Rectal smooth muscle tissue (tissue), 1 donor: ENCODE measurements around the gene ZNF554.
"Not testable (repeated sequence)": the region's sequence is repeated elsewhere in the genome, so short reads cannot be mapped to it uniquely, and the experiment has no call there.

Source experiments
- H3K27ac ChIP-seq: one replicate; pipeline ENCODE4 v1.7.0; 2013; ENCODE audit warnings: low read depth, low read length, inconsistent platforms
- H3K27me3 ChIP-seq: one replicate; pipeline ENCODE4 v1.7.0; 2013; ENCODE audit warnings: low read length; ENCODE audit not compliant: control insufficient read depth, insufficient read depth
- H3K36me3 ChIP-seq: one replicate; pipeline ENCODE4 v1.7.0; 2013; ENCODE audit warnings: low read length; ENCODE audit not compliant: control insufficient read depth, insufficient read depth
- H3K4me1 ChIP-seq: one replicate; pipeline ENCODE4 v1.7.0; 2013; ENCODE audit warnings: low read length; ENCODE audit not compliant: control insufficient read depth, insufficient read depth
- H3K4me3 ChIP-seq: one replicate; pipeline ENCODE4 v1.7.0; 2013; ENCODE audit warnings: low read length
- H3K9ac ChIP-seq: one replicate; pipeline ENCODE4 v1.7.0; 2013; ENCODE audit warnings: low read length

The ZNF554 gene

DNA sequence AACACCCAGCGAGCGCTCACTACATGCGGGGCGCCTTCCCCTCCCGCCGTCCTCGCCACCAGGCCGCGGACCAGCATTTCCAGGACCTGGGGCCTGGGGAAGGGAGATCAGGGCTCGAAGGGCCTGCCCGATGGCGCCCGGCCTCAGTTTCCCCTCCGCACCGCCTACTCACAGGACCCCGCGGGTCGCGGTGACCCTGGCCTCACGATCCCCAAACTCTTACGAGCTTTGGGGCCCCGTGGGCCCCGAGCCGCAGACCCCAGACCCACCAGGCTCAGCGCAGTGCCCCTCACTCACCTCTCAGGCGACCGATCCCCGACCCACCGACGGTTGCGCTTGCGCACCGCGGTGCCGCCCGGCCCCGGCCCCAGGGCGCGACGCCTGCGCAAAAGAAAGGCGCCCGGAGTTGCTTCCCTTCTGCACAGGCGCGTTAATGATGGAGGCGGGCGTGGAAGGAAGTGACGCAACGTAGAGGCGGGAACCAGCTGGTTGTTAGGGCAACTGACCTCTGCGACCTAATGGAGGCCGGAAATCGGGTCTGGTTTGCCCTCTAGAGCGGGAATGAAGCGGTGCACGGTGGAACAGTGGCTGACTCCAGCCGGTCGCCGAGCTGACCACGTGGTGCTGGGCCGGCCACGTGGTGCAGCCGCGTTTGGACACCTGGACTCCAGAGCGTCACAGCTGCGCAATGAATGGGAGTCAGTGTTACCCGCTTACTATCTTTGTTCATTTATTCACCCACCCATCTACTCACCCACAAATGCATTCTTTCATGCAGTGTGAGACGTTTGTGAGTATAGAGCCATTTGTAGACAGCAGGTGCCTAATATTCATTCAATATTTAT lies 36.5 kb upstream of the ZNF554 start, which contains the start of gene SGTA:
TSS of gene SGTA (minus strand) at position 338 of the 845 bp plus-strand sequence. CDS start 14,205 bp downstream, outside the sequence.
- H3K27me3 ChIP-seq = no peaks in the 10 kb centered on the region
- H3K36me3 ChIP-seq = no peaks in the 10 kb centered on the region
- peak within 1 kb of the TSS; percentile 72 for H3K9ac ChIP-seq
- H3K4me1 ChIP-seq = peaks cover 14% of the 10 kb centered on the region
- H3K4me3 ChIP-seq = peak within 1 kb of the TSS; percentile 95
- H3K27ac ChIP-seq = peak within 1 kb of the TSS; percentile 81

GRCh38 chr19:2783781-2784145 lies 35.9 kb upstream of the ZNF554 start:
- Histone ChIP-seq H3K36me3 (no peaks in the 10 kb centered on the region), H3K27me3 (no peaks in the 10 kb centered on the region), H3K4me3 (peak overlapping the region; percentile 56), H3K27ac (peak overlapping the region; percentile 72), H3K9ac (no peak overlapping the region), H3K4me1 (peaks cover 14% of the 10 kb centered on the region)

- H3K36me3 ChIP-seq = peaks cover under 1% of the 10 kb centered on the region
- H3K27me3 ChIP-seq = no peaks in the 10 kb centered on the region
- peak within 1 kb of the TSS; percentile 80 for H3K4me3 ChIP-seq
- peak within 1 kb of the TSS; percentile 68 for H3K27ac ChIP-seq
- peaks cover 14% of the 10 kb centered on the region for H3K4me1 ChIP-seq
- peak within 1 kb of the TSS; percentile 43 for H3K9ac ChIP-seq
Measured at GRCh38 chr19:2785244-2785997, 34.2 kb upstream of the ZNF554 start, which contains the start of gene THOP1. TSS of gene THOP1 (plus strand) at chr19:2785503. CDS start at chr19:2785663, 160 bp downstream.

GRCh38 chr19:2787115-2787514 lies 32.6 kb upstream of the ZNF554 start:
- no peaks in the 10 kb centered on the region for H3K27me3 ChIP-seq
- no peak overlapping the region for H3K4me3 ChIP-seq
- H3K27ac ChIP-seq = no peak overlapping the region
- H3K36me3 ChIP-seq = peaks cover 7% of the 10 kb centered on the region
- H3K4me1 ChIP-seq = peaks cover 11% of the 10 kb centered on the region
- no peak overlapping the region for H3K9ac ChIP-seq

- no peaks in the 10 kb centered on the region for H3K27me3 ChIP-seq
- peaks cover 7% of the 10 kb centered on the region for H3K36me3 ChIP-seq
- H3K4me1 ChIP-seq = peaks cover 7% of the 10 kb centered on the region
- no peak overlapping the region for H3K4me3 ChIP-seq
- no peak overlapping the region for H3K9ac ChIP-seq
- no peak overlapping the region for H3K27ac ChIP-seq
Measured at GRCh38 chr19:2788237-2788636, 31.4 kb upstream of the ZNF554 start.

GRCh38 chr19:2790194-2790556 lies 29.5 kb upstream of the ZNF554 start:
- H3K27ac ChIP-seq = no peak overlapping the region
- peaks cover 7% of the 10 kb centered on the region for H3K36me3 ChIP-seq
- H3K4me1 ChIP-seq = peaks cover 4% of the 10 kb centered on the region
- no peaks in the 10 kb centered on the region for H3K27me3 ChIP-seq
- H3K9ac ChIP-seq = no peak overlapping the region
- H3K4me3 ChIP-seq = no peak overlapping the region

DNA sequence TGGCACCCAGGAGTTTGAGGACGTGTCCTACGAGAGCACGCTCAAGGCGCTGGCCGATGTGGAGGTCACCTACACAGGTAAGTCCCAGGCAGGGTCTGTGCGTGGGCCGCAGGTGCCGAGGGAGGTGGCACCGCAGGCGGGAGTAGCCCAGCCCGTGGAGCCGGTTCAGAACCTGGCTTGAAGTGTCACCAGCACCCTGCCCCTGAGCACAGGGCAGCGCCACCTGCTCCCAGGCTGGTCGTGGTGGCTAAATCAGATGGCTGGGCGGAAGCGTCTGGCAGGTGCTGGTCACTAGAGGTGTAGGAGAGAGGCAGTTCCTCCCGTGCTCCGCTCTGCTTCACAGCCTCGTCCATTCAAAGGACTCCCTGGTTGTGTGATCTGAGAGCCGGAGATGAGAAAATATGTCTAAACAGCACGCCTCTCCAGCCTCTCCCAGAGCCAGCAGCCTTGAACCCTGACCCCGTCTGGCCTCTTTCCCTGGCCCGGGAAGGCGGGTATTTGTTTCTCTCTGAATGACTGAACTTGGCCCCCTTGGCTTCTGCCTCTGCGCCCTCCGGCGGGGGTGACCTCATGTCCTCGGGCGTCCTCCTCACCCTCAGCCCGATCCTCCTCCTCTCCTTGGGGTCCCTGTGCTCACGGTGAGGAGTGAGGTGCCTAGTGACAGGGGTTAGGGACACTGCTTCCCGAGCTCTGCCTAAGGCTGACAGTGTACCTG lies 29.0 kb upstream of the ZNF554 start:
- Histone ChIP-seq H3K27ac (no peak overlapping the region), H3K4me1 (peaks cover 3% of the 10 kb centered on the region), H3K27me3 (no peaks in the 10 kb centered on the region), H3K36me3 (peaks cover 7% of the 10 kb centered on the region), H3K9ac (no peak overlapping the region), H3K4me3 (no peak overlapping the region)

DNA sequence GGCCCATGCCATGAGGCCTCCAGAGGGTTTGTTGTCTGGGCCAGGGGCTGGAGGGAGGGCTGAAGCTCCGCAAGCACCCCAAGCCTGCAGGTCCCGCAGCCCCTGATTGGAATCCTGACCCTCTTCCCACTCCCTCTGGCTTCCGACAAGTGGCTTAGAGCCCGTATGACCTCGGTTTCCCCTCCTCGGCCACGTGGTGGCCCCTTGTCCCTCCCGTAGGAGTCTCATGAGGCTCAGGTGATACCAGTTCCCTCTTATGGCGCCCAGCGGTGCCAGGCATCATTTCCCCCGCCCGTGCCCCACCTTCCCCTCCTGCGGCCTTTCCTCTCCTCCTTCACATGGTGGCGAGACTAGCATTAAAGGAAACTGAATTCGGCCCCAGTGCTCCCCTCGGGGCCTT lies 28.2 kb upstream of the ZNF554 start:
- Histone ChIP-seq H3K27ac (no peak overlapping the region), H3K4me1 (no peaks in the 10 kb centered on the region), H3K4me3 (no peak overlapping the region), H3K36me3 (peaks cover 7% of the 10 kb centered on the region), H3K27me3 (no peaks in the 10 kb centered on the region), H3K9ac (no peak overlapping the region)

DNA sequence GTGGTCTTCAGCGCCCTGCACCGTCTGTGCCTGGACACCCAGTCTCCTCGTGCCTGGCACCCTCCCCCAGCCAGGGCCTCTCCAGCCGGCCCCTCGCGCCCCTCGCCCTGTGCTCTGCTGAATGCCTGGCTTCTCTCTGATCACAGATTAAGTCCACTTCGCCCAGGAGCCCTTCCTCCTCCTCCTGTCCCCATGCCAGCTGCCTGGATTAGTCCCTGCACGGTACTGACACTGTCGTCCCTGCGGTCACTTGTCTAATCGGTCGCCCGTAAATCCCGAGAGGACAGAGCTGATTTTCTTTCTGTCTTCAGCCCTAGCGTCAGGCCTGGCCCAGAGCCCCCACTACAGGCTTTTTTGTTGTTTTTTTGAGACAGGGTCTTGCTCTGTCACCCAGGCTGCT lies 27.8 kb upstream of the ZNF554 start:
- Histone ChIP-seq H3K4me3 (no peak overlapping the region), H3K27ac (no peak overlapping the region), H3K4me1 (no peaks in the 10 kb centered on the region), H3K9ac (no peak overlapping the region), H3K36me3 (peaks cover 7% of the 10 kb centered on the region), H3K27me3 (no peaks in the 10 kb centered on the region)

DNA sequence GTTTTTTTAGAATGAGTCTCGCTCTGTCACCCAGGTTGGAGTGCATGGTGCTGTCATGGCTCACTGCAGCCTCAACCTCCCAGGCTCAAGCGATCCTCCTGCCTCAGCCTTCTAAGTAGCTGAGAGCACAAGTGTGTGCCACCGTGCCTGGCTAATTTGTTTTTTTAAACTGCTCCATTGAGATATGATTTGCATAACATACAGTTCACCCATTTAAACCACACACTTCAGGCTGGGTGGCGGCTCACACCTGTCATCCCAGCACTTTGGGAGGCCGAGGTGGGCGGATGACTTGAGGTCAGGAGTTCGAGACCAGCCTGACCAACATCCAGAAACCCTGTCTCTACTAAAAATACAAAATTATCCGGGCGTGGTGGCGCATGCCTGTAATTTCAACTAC lies 27.0 kb upstream of the ZNF554 start:
- not testable (repeated sequence) for H3K36me3 ChIP-seq, H3K9ac ChIP-seq

GRCh38 chr19:2793126-2793525 lies 26.5 kb upstream of the ZNF554 start:
- Histone ChIP-seq H3K36me3 (peaks cover 8% of the 10 kb centered on the region), H3K27ac (no peak overlapping the region), H3K4me3 (no peak overlapping the region), H3K9ac (no peak overlapping the region), H3K4me1 (no peaks in the 10 kb centered on the region), H3K27me3 (no peaks in the 10 kb centered on the region)

More for the DNA sequence above, 27.0 kb upstream of the ZNF554 start:
- not testable (repeated sequence) for H3K27me3 ChIP-seq, H3K27ac ChIP-seq, H3K4me3 ChIP-seq, H3K4me1 ChIP-seq

DNA sequence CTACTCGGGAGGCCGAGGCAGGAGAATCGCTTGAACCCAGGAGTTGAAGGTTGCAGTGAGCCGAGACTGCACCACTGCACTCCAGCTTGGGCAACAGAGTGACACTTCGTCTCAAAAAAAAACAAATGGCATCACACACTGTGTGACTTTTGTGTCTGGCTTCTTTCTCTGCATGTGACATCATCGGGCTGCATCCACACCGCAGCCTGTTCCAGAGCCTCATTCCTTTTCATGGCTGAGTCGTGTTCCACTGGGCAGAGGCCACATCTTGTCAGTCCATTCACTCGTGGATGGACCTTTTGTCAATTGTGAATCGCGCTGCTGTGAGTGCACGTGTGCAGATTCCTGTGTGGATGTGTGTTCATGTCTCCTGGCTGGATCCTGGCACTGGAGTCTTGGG lies 26.1 kb upstream of the ZNF554 start:
- no peak overlapping the region for H3K27ac ChIP-seq
- no peaks in the 10 kb centered on the region for H3K27me3 ChIP-seq
- no peaks in the 10 kb centered on the region for H3K4me1 ChIP-seq
- no peak overlapping the region for H3K9ac ChIP-seq
- H3K36me3 ChIP-seq = peaks cover 11% of the 10 kb centered on the region
- H3K4me3 ChIP-seq = no peak overlapping the region
